OCI-M2 (cell line): Measurements from ENCODE around the gene IKZF4.
"Not testable (repeated sequence)": the region's sequence is repeated elsewhere in the genome, so short reads cannot be mapped to it uniquely, and the experiment has no call there.

ENCODE experiments used
- DNase-seq: peaks from one replicate; lab custom pipeline; 2025; ENCODE audit not compliant: unreplicated experiment; lab: John Stamatoyannopoulos, UW

IKZF4 gene

GRCh38 chr12:56038022-56038655, 17.3 kb downstream of the IKZF4 start:
- DNase-seq, result no peak

GRCh38 chr12:56040151-56040550, 19.3 kb downstream of the IKZF4 start:
- DNase-seq, result no peak

GRCh38 chr12:56040963-56041551, 20.2 kb downstream of the IKZF4 start:
- DNase-seq, result no peak

- DNase-seq, result peak; percentile 63
Observed at GRCh38 chr12:56041552-56042429, 20.9 kb downstream of the IKZF4 start, which contains the start of gene RPS26. TSS of gene RPS26 (plus strand) at chr12:56041918. CDS start at chr12:56042167, 249 bp downstream.

GRCh38 chr12:56042430-56042813, 21.6 kb downstream of the IKZF4 start:
- DNase-seq, result not testable (repeated sequence)

- no peak for DNase-seq
Observed at GRCh38 chr12:56042843-56043242, 22.0 kb downstream of the IKZF4 start.

- DNase-seq, result no peak
Observed at GRCh38 chr12:56046027-56046780, 25.4 kb downstream of the IKZF4 start.

GRCh38 chr12:56053407-56053893, 32.6 kb downstream of the IKZF4 start:
- no peak for DNase-seq

- not testable (repeated sequence) for DNase-seq
Observed at GRCh38 chr12:56059964-56060363, 39.1 kb downstream of the IKZF4 start.

- DNase-seq, result no peak
Observed at GRCh38 chr12:56061982-56062381, 41.1 kb downstream of the IKZF4 start.

- DNase-seq, result no peak
Observed at GRCh38 chr12:56062996-56063395, 42.2 kb downstream of the IKZF4 start.

- DNase-seq, result no peak
Observed at GRCh38 chr12:56071648-56072047, 50.8 kb downstream of the IKZF4 start.

- DNase-seq, result no peak
Observed at GRCh38 chr12:56074396-56074795, 53.6 kb downstream of the IKZF4 start.

- not testable (repeated sequence) for DNase-seq
Observed at GRCh38 chr12:56077966-56078365, 57.1 kb downstream of the IKZF4 start.

GRCh38 chr12:56078427-56078826, 57.6 kb downstream of the IKZF4 start:
- DNase-seq, result no peak

- DNase-seq, result no peak
Observed at GRCh38 chr12:56078931-56079722, 58.3 kb downstream of the IKZF4 start.

GRCh38 chr12:56079723-56080555, 59.1 kb downstream of the IKZF4 start, which contains the start of gene ERBB3:
TSS of gene ERBB3 (plus strand) at chr12:56080165. CDS start at chr12:56080301, 136 bp downstream.
- DNase-seq, result no peak

- DNase-seq, result no peak
Observed at GRCh38 chr12:56080556-56081138, 59.8 kb downstream of the IKZF4 start.
